Erythroblast (primary cell): ENCODE measurements around the gene GPR75.
A peak's percentile ranks its signal among the peaks of the same experiment; 100 is the strongest.

Experiments used
- DNase-seq, 2 experiments: peaks; one replicate each; lab custom pipeline; 2025; lab: John Stamatoyannopoulos, UW
- GATA1 ChIP-seq: IDR thresholded peaks from 2 replicates; pipeline ENCODE4 v1.6.1; 2011; ENCODE audit warnings: low read depth, mild to moderate bottlenecking, control low read depth, low read length, moderate library complexity
- POLR2A ChIP-seq: IDR thresholded peaks from 2 replicates; pipeline ENCODE4 v1.6.1; 2011; ENCODE audit warnings: mild to moderate bottlenecking, low read length

Gene GPR75

DNA sequence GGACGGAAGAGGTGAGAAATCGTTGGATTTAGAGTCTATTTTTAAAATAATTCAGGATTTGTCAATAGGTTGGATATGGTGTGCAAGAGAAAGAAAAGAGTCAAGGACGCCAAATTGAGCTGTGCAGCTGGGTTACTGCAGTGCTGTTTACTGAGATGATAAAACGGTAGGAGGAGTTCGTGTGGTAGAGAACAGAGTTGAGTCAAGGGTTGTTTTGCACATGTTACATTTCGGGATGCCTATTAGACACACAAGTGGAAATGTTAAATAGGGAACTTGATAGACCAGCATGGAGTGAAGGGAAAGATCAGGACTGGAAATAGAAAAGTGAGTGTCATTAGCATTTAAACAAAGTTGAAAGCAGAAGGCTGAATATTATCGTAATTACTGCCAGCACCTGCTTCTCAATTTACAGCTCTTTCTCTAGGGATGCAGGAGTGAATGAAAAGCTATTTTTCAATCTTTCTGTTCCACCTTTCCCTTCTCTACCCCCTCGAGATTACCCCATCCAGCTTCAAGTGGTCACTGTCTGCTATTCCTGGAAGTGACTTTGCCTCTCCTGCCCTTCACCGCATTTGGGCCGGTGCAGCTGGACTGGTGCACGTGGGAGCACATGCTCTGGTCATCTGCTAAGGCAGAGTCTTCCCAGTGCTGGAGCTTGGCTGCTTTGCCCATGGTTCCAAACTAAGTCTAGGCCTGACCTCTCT lies 30.3 kb downstream of the GPR75 start:
- TF ChIP-seq POLR2A (no peak), GATA1 (no peak)

DNA sequence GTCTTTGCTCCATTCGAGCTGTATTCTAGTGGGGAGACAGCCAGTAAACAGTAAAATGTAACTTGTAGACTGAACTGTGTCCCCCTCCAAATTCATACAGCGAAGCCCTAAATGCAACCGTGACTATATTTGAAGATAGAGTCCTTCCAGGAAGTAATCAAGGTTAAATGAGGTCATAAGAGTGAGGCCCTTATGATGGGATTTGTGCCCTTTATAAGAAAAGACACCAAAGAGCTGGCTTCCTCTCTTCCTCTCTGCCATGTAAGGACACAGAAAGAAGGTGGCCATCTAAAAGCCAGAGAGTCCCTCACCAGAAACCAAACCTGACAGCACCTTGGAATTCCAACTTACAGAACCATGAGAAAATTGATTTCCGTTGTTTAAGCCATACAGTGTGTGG lies 31.4 kb downstream of the GPR75 start:
- TF ChIP-seq POLR2A = no peak
- no peak for DNase-seq

More for the DNA sequence above, 30.3 kb downstream of the GPR75 start:
- DNase-seq = no peak

DNA sequence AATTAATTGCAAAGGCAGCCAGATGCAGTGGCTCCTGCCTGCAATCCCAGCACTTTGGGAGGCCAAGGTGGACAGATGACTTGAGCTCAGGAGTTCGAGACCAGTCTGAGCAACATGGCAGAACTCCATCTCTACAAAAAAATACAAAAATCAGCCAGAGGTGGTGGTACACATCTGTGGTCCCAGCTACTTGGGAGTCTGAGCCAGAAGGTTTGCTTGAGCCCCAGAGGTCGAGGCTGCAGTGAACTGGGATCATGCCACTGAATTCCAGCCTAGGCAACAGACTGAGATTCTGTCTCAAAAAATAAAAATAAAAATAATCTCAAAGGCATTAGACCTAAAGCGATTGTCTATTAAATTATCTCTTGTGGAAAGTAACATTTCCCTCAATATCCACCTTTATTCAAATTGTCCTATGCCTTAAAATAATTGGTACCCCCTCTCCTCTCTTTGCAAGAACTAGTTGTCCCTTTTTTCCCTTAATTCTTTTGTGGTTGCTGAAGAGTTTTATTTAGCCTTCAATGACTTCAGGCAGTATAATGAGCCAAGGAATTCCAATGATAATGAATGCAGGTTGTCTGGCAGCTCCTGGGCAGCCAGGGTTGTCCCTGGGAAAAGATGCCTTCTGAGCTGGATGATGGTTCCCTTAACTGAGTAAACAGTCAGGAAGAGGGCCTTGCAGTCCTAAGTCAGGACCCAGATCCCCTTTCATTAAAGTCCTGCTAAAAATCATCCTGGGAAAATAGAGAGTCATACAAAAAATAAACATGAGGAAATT lies 32.2 kb downstream of the GPR75 start:
- TF ChIP-seq GATA1 (no peak), POLR2A (no peak)
- no peak for DNase-seq

DNA sequence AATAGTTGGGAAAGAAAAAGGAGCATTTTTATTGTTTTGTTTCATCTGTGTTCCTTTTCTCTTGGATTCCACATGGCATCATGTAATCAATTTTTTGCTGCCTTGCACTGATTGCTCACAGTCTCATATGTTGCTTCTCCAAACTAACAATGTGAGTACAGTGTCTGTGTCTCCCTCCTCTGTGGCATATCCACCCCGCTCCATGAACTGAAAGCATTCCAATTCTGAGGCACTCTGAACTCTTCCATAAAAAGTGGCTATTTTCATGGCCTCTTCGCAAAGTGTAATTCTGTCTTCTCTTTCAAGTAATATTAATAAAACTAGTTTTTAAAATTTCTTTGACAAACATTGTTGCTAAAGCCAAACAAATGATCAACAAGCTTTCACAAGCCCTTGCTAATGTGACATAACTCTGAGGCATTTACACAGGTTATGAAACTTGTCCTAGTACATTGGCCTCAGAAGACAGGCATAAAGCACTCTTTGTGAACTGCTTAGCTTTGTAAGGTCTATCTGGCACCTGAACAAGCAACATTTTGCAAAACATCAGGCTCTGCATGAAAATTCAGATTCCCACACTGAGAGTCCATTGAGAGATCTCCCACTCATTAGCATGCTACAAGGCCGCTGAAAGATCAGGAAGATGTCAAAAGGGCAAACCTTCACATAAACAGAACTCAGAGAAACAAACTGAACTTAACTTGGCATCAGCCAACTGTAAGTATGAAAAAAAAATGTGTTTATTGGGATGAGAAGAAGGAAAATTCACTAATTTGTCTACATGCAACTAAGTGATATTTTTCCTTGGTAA lies 33.0 kb downstream of the GPR75 start:
- TF ChIP-seq GATA1 (no peak), POLR2A (no peak)

DNA sequence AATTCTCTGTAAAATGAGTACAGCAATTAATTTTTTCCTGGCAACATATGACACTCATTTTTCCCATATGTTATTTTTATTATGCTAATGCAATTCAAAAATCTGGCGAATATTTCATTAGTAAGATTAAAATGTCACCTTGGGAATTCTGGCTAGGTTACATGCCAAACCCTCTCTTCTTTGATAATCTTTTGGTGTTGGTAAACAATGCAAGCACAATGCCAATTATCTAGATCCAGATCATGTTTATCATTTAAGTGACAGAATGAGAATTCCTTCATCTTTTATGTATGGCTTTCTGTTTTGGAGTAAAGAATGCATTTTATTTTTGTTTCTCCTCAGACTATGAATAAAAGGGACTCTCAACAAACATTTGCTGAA lies 33.7 kb downstream of the GPR75 start:
- DNase-seq = no peak
- TF ChIP-seq GATA1 = no peak
- TF ChIP-seq POLR2A = no peak

More for the DNA sequence above, 33.0 kb downstream of the GPR75 start:
- DNase-seq = no peak

DNA sequence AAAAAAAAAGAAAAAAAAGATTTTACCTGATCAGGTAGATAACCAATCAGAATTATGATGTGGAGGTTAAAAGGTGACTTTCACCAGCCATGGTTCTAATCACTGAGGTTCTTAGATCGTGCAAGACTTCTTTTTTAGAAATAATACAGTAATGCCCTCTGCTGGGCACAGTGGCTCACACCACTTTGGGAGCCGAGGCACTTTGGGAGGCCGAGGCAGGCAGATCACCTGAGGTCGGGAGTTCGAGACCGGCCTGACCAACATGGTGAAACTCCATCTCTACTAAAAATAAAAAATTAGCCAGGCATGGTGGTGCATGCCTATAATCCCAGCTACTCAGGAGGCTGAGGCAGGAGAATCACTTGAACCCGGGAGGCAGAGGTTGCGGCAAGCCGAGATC lies 36.1 kb downstream of the GPR75 start:
- peak; percentile 23 to 54 for DNase-seq

DNA sequence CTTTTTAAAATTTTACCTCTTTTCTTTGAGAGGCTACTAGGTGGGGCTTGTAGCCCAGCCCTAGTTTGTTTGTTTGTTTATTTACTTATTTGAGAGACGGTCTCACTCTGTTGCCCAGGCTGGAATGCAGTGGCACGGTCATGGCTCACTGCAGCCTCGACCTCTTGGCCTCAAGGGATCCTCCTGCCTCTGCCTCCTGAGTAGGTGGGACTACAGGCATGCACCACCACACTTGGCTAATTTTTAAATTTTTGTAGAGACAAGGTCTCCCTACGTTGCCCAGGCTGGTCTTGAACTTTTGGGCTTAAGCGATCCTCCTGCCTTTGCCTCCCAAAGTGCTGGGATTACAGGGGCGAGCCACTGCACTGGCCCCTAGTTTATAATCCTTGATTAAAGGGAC lies 38.0 kb downstream of the GPR75 start:
- DNase-seq = no peak
- no peak for TF ChIP-seq GATA1
- no peak for TF ChIP-seq POLR2A

DNA sequence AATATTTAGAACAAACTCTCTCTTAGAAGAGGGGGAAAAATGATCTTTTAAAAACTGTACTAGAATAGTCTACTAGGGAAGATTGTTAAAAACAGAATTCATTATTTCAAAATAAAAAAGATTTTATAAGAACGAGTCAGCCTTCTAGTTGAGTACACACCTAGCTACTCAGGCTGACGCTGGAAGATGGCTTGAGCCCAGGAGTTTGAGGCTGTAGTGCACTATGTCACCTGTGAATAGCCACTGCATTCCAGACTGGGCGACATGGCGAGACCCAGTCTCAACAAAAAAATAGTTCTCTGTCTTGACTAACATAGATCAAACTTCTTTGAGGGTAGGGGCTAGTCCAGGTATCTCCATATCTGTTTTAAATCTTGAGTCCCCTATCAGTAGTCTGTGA lies 39.1 kb downstream of the GPR75 start:
- no peak for TF ChIP-seq POLR2A
- DNase-seq = no peak

DNA sequence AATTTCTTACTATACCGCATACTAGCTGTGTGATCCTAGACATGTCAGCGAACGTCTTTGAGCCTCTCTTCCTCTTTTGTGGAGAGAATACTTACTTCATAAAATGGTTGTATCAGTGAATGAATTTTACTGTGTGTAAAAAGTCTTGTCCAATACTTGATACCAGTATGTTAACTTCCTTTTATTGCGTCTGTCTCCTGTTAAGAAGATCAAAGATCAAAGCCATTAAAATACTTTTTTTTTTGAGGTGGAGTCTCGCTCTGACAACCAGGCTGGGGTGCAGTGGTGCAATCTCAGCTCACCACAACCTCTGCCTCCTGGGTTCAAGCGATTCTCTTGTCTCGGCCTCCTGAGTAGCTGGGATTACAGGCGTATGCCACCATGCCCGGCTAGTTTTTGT lies 39.7 kb downstream of the GPR75 start:
- TF ChIP-seq GATA1 (no peak), POLR2A (no peak)

DNA sequence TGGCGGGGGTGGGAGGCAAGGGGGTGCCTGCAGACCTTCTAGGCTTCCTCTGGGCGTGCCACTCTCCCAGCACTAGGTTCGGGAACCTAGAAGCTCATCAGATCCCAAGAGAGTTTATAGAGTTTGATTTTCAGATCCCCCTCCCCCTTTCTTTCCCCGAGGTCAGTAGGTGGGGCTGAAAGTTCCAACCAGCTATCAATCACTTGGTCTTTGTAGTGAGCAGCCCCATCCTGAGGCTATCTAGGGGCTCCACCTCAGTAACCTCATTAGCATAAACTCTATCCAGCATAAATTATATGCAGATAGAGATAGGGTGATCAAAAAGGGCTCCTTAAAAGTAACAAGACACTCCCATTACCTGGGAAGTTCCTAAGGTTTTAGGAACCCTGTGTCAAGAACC lies 40.1 kb downstream of the GPR75 start:
- DNase-seq = no peak
- no peak for TF ChIP-seq GATA1
- TF ChIP-seq POLR2A = no peak

More for the DNA sequence above, 39.7 kb downstream of the GPR75 start:
- DNase-seq = no peak

DNA sequence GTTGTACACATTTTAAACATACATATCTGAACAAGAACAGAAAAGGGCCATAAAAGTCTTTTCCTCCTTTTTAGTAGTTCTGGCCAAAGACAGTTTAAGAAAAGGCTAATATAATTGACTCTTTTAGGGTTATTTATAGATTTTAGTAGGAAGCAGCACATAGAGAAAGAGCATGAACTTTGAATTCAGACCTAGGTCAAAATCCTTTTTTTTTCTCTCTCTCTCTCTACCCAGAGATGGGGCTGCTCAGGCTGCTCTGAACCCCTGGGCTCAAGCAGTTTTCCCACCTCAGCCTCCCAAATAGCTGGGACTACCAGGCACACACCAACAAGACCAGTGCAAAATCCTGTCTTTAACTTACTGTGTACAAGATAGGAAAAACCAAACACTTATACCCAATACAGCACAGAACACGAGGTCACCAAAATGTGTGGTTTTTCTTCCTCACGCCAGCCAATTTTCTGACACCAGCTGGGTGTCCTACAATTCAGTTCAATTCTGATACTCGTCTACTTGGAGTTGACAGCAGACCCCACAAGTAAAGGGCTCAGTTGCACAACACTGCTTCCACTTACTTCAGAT lies 40.8 kb downstream of the GPR75 start:
- no peak for DNase-seq
- no peak for TF ChIP-seq POLR2A

DNA sequence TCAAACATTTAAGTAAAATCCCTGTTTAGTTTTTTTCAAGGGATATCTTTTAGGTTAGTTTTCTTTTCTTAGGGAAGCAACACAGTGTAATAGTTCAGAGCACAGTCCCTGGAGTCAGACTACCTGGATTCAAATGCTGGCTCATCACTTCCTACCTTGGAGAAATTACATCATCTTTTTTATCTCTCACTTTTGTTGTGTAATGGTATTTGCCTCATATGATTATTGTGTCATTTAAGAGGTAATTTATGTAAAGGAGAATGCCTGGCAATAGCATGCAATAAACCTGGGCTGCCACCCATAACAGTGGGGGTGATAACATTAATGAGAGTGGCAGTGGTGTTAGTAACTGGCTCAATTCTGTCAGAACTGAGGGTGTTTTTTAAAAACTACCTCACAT lies 46.6 kb downstream of the GPR75 start:
- TF ChIP-seq POLR2A = no peak
- no peak for TF ChIP-seq GATA1
- DNase-seq = peak in 1 of 2 experiments; percentile 10

DNA sequence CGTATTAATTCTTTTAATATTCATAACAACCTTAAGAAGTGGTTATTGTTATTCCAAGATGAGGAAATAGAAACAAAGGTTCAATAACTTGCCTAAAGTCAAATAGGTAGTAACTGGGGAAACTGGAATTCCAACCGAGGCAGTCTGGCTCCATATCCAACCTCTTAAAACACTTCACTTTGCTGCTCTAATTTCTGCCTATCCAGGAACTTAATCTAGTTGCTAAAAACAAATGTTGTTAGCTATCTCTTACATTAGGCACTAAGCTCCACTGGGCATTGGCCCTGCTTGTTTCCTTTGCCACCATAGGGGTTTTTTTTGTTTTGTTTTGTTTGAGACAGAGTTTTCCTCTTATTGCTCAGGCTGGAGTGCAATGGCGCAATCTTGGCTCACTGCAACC lies 48.2 kb downstream of the GPR75 start:
- TF ChIP-seq POLR2A (no peak), GATA1 (no peak)
- DNase-seq = no peak
